ENCODE results near the gene SSU72.

SSU72 gene

DNA sequence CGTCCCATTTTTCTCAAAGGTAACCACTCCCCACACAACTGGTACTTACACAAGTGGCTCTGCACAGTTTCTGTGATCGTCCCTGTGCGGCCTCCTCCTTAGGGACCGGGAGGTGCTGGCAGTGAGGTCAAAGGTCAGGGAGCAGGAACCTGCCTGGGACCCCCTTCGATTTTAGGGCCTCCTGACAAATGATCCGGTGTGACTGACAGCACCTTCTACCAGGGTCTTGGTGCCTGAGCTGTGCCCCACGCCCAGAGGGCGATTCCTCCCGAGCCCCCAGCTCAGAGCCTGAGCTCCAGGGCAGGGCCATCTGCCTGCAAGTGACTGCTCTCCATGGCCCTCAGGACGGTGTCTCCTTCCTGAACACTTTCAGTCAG, 22.4 kb downstream of the SSU72 start:
- Histone ChIP-seq H4K20me1 (ENCODE audit: insufficient read depth) (0 out of 2 replicates have a peak, but pooled peaks cover 8% of the 10 kb centered on the region), H3K79me2 (ENCODE audit: insufficient read depth, low read depth) (peaks cover 12% of the 10 kb centered on the region; the same call in 1 of the 2 replicates)
- TF ChIP-seq, protein P1, sequence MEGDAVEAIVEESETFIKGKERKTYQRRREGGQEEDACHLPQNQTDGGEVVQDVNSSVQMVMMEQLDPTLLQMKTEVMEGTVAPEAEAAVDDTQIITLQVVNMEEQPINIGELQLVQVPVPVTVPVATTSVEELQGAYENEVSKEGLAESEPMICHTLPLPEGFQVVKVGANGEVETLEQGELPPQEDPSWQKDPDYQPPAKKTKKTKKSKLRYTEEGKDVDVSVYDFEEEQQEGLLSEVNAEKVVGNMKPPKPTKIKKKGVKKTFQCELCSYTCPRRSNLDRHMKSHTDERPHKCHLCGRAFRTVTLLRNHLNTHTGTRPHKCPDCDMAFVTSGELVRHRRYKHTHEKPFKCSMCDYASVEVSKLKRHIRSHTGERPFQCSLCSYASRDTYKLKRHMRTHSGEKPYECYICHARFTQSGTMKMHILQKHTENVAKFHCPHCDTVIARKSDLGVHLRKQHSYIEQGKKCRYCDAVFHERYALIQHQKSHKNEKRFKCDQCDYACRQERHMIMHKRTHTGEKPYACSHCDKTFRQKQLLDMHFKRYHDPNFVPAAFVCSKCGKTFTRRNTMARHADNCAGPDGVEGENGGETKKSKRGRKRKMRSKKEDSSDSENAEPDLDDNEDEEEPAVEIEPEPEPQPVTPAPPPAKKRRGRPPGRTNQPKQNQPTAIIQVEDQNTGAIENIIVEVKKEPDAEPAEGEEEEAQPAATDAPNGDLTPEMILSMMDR (conservative IDR thresholded peaks at IDR 0.05; ENCODE audit: low read depth, low read length): no peak

GRCh38 chr1:1551524-1552262, 23.0 kb downstream of the SSU72 start:
- no peaks in the 10 kb centered on the region for H3K4me1 ChIP-seq (ENCODE audit: low read depth, poor library complexity, severe bottlenecking)
- no peak overlapping the region for H2AFZ ChIP-seq (ENCODE audit: low read depth)
- no peak overlapping the region for H3K4me3 ChIP-seq (IDR thresholded peaks at IDR 0.05; ENCODE audit: insufficient read depth, low read depth, low read length)
- H3K9ac ChIP-seq: no peak overlapping the region
- H3K27ac ChIP-seq: no peak overlapping the region
- H3K36me3 ChIP-seq (ENCODE audit: insufficient read depth): no peaks in the 10 kb centered on the region
- TF ChIP-seq, protein P1 (conservative IDR thresholded peaks at IDR 0.05; ENCODE audit: low read depth, low read length): no peak
- H3K4me2 ChIP-seq: no peak overlapping the region
- 0 out of 2 replicates have a peak, but pooled peaks cover 8% of the 10 kb centered on the region for H4K20me1 ChIP-seq (ENCODE audit: insufficient read depth)
- peaks cover 12% of the 10 kb centered on the region; the same call in 1 of the 2 replicates for H3K79me2 ChIP-seq (ENCODE audit: insufficient read depth, low read depth)
- no peaks in the 10 kb centered on the region for H3K27me3 ChIP-seq (ENCODE audit: insufficient read depth, low read depth)

More for the DNA sequence above, 22.4 kb downstream of the SSU72 start:
- no peaks in the 10 kb centered on the region for H3K27me3 ChIP-seq (ENCODE audit: insufficient read depth, low read depth)
- H3K4me1 ChIP-seq (ENCODE audit: low read depth, poor library complexity, severe bottlenecking): no peaks in the 10 kb centered on the region
- H3K4me3 ChIP-seq (IDR thresholded peaks at IDR 0.05; ENCODE audit: insufficient read depth, low read depth, low read length): no peak overlapping the region
- no peak overlapping the region for H2AFZ ChIP-seq (ENCODE audit: low read depth)
- H3K4me2 ChIP-seq: no peak overlapping the region
- H3K27ac ChIP-seq: no peak overlapping the region
- H3K36me3 ChIP-seq (ENCODE audit: insufficient read depth): no peaks in the 10 kb centered on the region
- no peak overlapping the region for H3K9ac ChIP-seq

- Histone ChIP-seq H2AFZ (ENCODE audit: low read depth) (no peak overlapping the region), H3K9ac (no peak overlapping the region), H3K27ac (no peak overlapping the region), H3K4me1 (ENCODE audit: low read depth, poor library complexity, severe bottlenecking) (no peaks in the 10 kb centered on the region), H3K27me3 (ENCODE audit: insufficient read depth, low read depth) (no peaks in the 10 kb centered on the region), H3K4me2 (no peak overlapping the region), H3K4me3 (IDR thresholded peaks at IDR 0.05; ENCODE audit: insufficient read depth, low read depth, low read length) (no peak overlapping the region), H3K36me3 (ENCODE audit: insufficient read depth) (no peaks in the 10 kb centered on the region), H3K79me2 (ENCODE audit: insufficient read depth, low read depth) (peaks cover 12% of the 10 kb centered on the region; the same call in 1 of the 2 replicates), H4K20me1 (ENCODE audit: insufficient read depth) (0 out of 2 replicates have a peak, but pooled peaks cover 8% of the 10 kb centered on the region)
- TF ChIP-seq, protein P1 (conservative IDR thresholded peaks at IDR 0.05; ENCODE audit: low read depth, low read length): peak; percentile 39; the same call in 1 of the 2 replicates
Measured at GRCh38 chr1:1550591-1551432, 23.9 kb downstream of the SSU72 start.

GRCh38 chr1:1550087-1550486, 24.6 kb downstream of the SSU72 start:
- TF ChIP-seq, protein P1 (conservative IDR thresholded peaks at IDR 0.05; ENCODE audit: low read depth, low read length): no peak
- H3K4me2 ChIP-seq: no peak overlapping the region
- H3K9ac ChIP-seq: no peak overlapping the region
- 0 out of 2 replicates have a peak, but pooled peaks cover 8% of the 10 kb centered on the region for H4K20me1 ChIP-seq (ENCODE audit: insufficient read depth)
- no peaks in the 10 kb centered on the region for H3K4me1 ChIP-seq (ENCODE audit: low read depth, poor library complexity, severe bottlenecking)
- H3K79me2 ChIP-seq (ENCODE audit: insufficient read depth, low read depth): peaks cover 12% of the 10 kb centered on the region; the same call in 1 of the 2 replicates
- no peaks in the 10 kb centered on the region for H3K36me3 ChIP-seq (ENCODE audit: insufficient read depth)
- H2AFZ ChIP-seq (ENCODE audit: low read depth): no peak overlapping the region
- H3K27me3 ChIP-seq (ENCODE audit: insufficient read depth, low read depth): no peaks in the 10 kb centered on the region
- H3K27ac ChIP-seq: no peak overlapping the region
- no peak overlapping the region for H3K4me3 ChIP-seq (IDR thresholded peaks at IDR 0.05; ENCODE audit: insufficient read depth, low read depth, low read length)
